GM23338 (cell line): Measurements from ENCODE around the gene PIGR. TPM values are rescaled to one million over a fixed set of nuclear protein-coding genes. Genes with fewer than 3 reads are reported as not detected.

Source experiments
- ATAC-seq: fragments of 200-7000 bp; cut with Tn5 transposase; 3 replicates; pipeline ENCODE4 v1.9.1; 2020
- DNase-seq: peaks from one replicate; pipeline ENCODE4 v3.0.0-alpha.2; 2015; ENCODE audit warnings: low spot score
- H2AFZ ChIP-seq: fragments of 200-600 bp; sonication (generic); 2 replicates; pipeline ENCODE4 v1.8.0; 2016; ENCODE audit warnings: antibody characterized with exemption, mild to moderate bottlenecking, moderate library complexity
- H3F3A ChIP-seq: fragments of 200-600 bp; sonication (generic); replicated peaks from 2 replicates; pipeline ENCODE4 v1.8.0; 2017; ENCODE audit warnings: antibody characterized with exemption, mixed run types, low read depth
- H3K27ac ChIP-seq: fragments of 200-600 bp; sonication (generic); 2 replicates; pipeline ENCODE4 v1.6.1; 2016; ENCODE audit warnings: low read depth
- H3K27me3 ChIP-seq: fragments of 200-600 bp; sonication (generic); 2 replicates; pipeline ENCODE4 v1.8.0; 2016; ENCODE audit warnings: mild to moderate bottlenecking, mixed run types, moderate library complexity; ENCODE audit not compliant: insufficient read depth
- H3K36me3 ChIP-seq: fragments of 200-600 bp; sonication (generic); 2 replicates; pipeline ENCODE4 v1.8.0; 2016; ENCODE audit warnings: mild to moderate bottlenecking; ENCODE audit not compliant: insufficient read depth
- H3K4me1 ChIP-seq: fragments of 200-600 bp; sonication (generic); 2 replicates; pipeline ENCODE4 v1.8.0; 2016; ENCODE audit warnings: mild to moderate bottlenecking, moderate library complexity; ENCODE audit not compliant: insufficient read depth
- H3K4me2 ChIP-seq: fragments of 200-600 bp; sonication (generic); 2 replicates; pipeline ENCODE4 v1.7.1; 2017; ENCODE audit warnings: mixed run types
- H3K4me3 ChIP-seq: fragments of 200-600 bp; sonication (generic); 2 replicates; pipeline ENCODE4 v1.6.1; 2016; ENCODE audit warnings: mixed run types
- H3K79me2 ChIP-seq: fragments of 200-600 bp; sonication (generic); replicated peaks from 2 replicates; pipeline ENCODE4 v1.8.0; 2017; ENCODE audit warnings: mild to moderate bottlenecking; ENCODE audit not compliant: insufficient read depth
- H3K9me2 ChIP-seq: fragments of 200-600 bp; sonication (generic); 2 replicates; pipeline ENCODE4 v1.8.0; 2017; ENCODE audit not compliant: insufficient read depth
- H4K20me1 ChIP-seq: fragments of 200-600 bp; sonication (generic); replicated peaks from 2 replicates; pipeline ENCODE4 v1.8.0; 2017; ENCODE audit warnings: mild to moderate bottlenecking; ENCODE audit not compliant: insufficient read depth
- H3K27ac Mint-ChIP-seq: 2 replicates; pipeline ENCODE4 v1.8.0; 2020; ENCODE audit warnings: inconsistent platforms, mild to moderate bottlenecking, moderate library complexity, mixed read lengths
- H3K27me3 Mint-ChIP-seq: 3 replicates; pipeline ENCODE4 v1.8.0; 2022; ENCODE audit warnings: low read depth, mild to moderate bottlenecking, moderate library complexity, mixed read lengths, inconsistent platforms; ENCODE audit not compliant: insufficient read depth, poor library complexity
- H3K36me3 Mint-ChIP-seq: 3 replicates; pipeline ENCODE4 v1.8.0; 2021; ENCODE audit warnings: low read depth, mild to moderate bottlenecking, inconsistent platforms, moderate library complexity, mixed read lengths
- H3K4me1 Mint-ChIP-seq: 3 replicates; pipeline ENCODE4 v1.8.0; 2020; ENCODE audit warnings: mild to moderate bottlenecking, inconsistent platforms, mixed read lengths
- H3K4me3 Mint-ChIP-seq: 3 replicates; pipeline ENCODE4 v1.8.0; 2021; ENCODE audit warnings: moderate library complexity, mild to moderate bottlenecking, inconsistent platforms, mixed read lengths
- H3K9me3 Mint-ChIP-seq: 3 replicates; pipeline ENCODE4 v1.8.0; 2020; ENCODE audit warnings: moderate library complexity, mild to moderate bottlenecking, inconsistent platforms, mixed read lengths
- CREB1 ChIP-seq: fragments of 250-450 bp; sonication (Bioruptor Pico); IDR thresholded peaks from 2 replicates; pipeline ENCODE4 v1.5.0; 2020; ENCODE audit warnings: low read depth, mild to moderate bottlenecking, moderate library complexity
- EZH2 ChIP-seq: fragments of 200-600 bp; sonication (generic); IDR thresholded peaks from one replicate; pipeline ENCODE4 v1.8.0; 2017; ENCODE audit warnings: antibody characterized with exemption, mild to moderate bottlenecking, low read depth; ENCODE audit not compliant: unreplicated experiment
- EZH2phosphoT487 ChIP-seq: fragments of 200-600 bp; sonication (generic); IDR thresholded peaks from one replicate; pipeline ENCODE4 v1.8.1; 2018; ENCODE audit warnings: antibody characterized with exemption; ENCODE audit not compliant: unreplicated experiment
- JUNB ChIP-seq: IDR thresholded peaks from one replicate; pipeline ENCODE4 v1.6.1; 2016; ENCODE audit warnings: antibody characterized with exemption; ENCODE audit not compliant: unreplicated experiment
- NANOG ChIP-seq: IDR thresholded peaks from 2 replicates; pipeline ENCODE4 v1.6.1; 2016; ENCODE audit warnings: antibody characterized with exemption, borderline replicate concordance
- POLR2AphosphoS5 ChIP-seq: IDR thresholded peaks from 2 replicates; pipeline ENCODE4 v1.6.1; 2016; ENCODE audit warnings: antibody characterized with exemption, low read depth
- REST ChIP-seq: IDR thresholded peaks from one replicate; pipeline ENCODE4 v1.6.1; 2018; ENCODE audit warnings: antibody characterized with exemption; ENCODE audit not compliant: unreplicated experiment
- STAT1 ChIP-seq: IDR thresholded peaks from one replicate; pipeline ENCODE4 v1.6.1; 2016; ENCODE audit warnings: antibody characterized with exemption; ENCODE audit not compliant: unreplicated experiment
- ZNF114 ChIP-seq: fragments of 250-450 bp; sonication (Bioruptor Pico); IDR thresholded peaks from 2 replicates; pipeline ENCODE4 v1.5.0; 2020; ENCODE audit warnings: mild to moderate bottlenecking, moderate library complexity
- ZNF331 ChIP-seq: fragments of 250-450 bp; sonication (Bioruptor Pico); IDR thresholded peaks from 2 replicates; pipeline ENCODE4 v1.5.0; 2020; ENCODE audit warnings: low read depth, mild to moderate bottlenecking, moderate library complexity
- ZNF462 ChIP-seq: fragments of 250-450 bp; sonication (Bioruptor Pico); IDR thresholded peaks from 2 replicates; pipeline ENCODE4 v1.5.0; 2020; ENCODE audit warnings: mild to moderate bottlenecking, moderate library complexity
- polyA plus RNA-seq: library from polyadenylated mRNA; unstranded; fragments of >200 nt; fragmentation: Nextera tagmentation; extraction: Ambion mirVana; gene quantifications from 2 replicates; pipeline ENCODE4 v1.2.1, GENCODE V29; 2016
- total RNA-seq: library from RNA; depleted of rRNA; stranded (reverse); fragments of >200 nt; shearing (Covaris generic); gene quantifications from 2 replicates; pipeline ENCODE4 v1.2.3, GENCODE V29; 2014
- TF ChIP-seq, protein P1 (sequence below): IDR thresholded peaks from 2 replicates; pipeline ENCODE4 v1.6.1; 2016; ENCODE audit warnings: antibody characterized with exemption
- TF ChIP-seq, protein P2 (sequence below), 2 experiments: fragments of 200-600 bp in 1 of 2; sonication (generic) in 1 of 2; conservative IDR thresholded peaks; 2 replicates each; pipeline versions ENCODE4 v1.5.1 to v1.6.1; 2016 to 2017; ENCODE audit warnings: antibody characterized with exemption in 2 of 2, low read depth in 2 of 2, mild to moderate bottlenecking in 2 of 2, moderate library complexity in 1 of 2

PIGR gene
- total and polyA plus RNA-seq, 2 experiments from 2014 or later, result not detected

GRCh38 chr1:206986402-206986801 lies 40.1 kb upstream of the PIGR start:
- Histone ChIP-seq H3K27me3 (no peaks in the 10 kb centered on the region), H3K36me3 (no peaks in the 10 kb centered on the region), H3K4me1 (peaks cover 34% of the 10 kb centered on the region), H4K20me1 (no peaks in the 10 kb centered on the region), H2AFZ (no peak overlapping the region), H3K27ac (no peak overlapping the region), H3F3A (no peaks in the 10 kb centered on the region), H3K79me2 (no peaks in the 10 kb centered on the region), H3K9me2 (0 out of 2 replicates have a peak, but pooled peaks cover 3% of the 10 kb centered on the region), H3K4me2 (no peak overlapping the region), H3K4me3 (no peak overlapping the region)
- Mint-ChIP-seq H3K27me3 (peaks cover 3% of the 10 kb centered on the region), H3K36me3 (no peaks in the 10 kb centered on the region), H3K27ac (no peak overlapping the region), H3K9me3 (no peaks in the 10 kb centered on the region), H3K4me1 (peaks cover 30% of the 10 kb centered on the region), H3K4me3 (no peak overlapping the region)
- TF ChIP-seq, protein P1, sequence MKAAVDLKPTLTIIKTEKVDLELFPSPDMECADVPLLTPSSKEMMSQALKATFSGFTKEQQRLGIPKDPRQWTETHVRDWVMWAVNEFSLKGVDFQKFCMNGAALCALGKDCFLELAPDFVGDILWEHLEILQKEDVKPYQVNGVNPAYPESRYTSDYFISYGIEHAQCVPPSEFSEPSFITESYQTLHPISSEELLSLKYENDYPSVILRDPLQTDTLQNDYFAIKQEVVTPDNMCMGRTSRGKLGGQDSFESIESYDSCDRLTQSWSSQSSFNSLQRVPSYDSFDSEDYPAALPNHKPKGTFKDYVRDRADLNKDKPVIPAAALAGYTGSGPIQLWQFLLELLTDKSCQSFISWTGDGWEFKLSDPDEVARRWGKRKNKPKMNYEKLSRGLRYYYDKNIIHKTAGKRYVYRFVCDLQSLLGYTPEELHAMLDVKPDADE, result no peak
- TF ChIP-seq, protein P2, sequence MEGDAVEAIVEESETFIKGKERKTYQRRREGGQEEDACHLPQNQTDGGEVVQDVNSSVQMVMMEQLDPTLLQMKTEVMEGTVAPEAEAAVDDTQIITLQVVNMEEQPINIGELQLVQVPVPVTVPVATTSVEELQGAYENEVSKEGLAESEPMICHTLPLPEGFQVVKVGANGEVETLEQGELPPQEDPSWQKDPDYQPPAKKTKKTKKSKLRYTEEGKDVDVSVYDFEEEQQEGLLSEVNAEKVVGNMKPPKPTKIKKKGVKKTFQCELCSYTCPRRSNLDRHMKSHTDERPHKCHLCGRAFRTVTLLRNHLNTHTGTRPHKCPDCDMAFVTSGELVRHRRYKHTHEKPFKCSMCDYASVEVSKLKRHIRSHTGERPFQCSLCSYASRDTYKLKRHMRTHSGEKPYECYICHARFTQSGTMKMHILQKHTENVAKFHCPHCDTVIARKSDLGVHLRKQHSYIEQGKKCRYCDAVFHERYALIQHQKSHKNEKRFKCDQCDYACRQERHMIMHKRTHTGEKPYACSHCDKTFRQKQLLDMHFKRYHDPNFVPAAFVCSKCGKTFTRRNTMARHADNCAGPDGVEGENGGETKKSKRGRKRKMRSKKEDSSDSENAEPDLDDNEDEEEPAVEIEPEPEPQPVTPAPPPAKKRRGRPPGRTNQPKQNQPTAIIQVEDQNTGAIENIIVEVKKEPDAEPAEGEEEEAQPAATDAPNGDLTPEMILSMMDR (conservative IDR thresholded peaks at IDR 0.05; ENCODE audit: low read depth in 2 of 2), result no peak
- TF ChIP-seq EZH2 (no peak), CREB1 (CRISPR knock-in tag) (no peak), POLR2AphosphoS5 (no peak), ZNF462 (CRISPR knock-in tag) (no peak), JUNB (no peak), REST (no peak), ZNF114 (CRISPR knock-in tag) (no peak), STAT1 (no peak), ZNF331 (CRISPR knock-in tag) (no peak), NANOG (no peak), EZH2phosphoT487 (no peak)
- no peak for DNase-seq
- no peak for ATAC-seq
